ENCODE results near the gene CPNE5. TPM values are rescaled to one million over a fixed set of nuclear protein-coding genes. Genes with fewer than 3 reads are reported as not detected.

The CPNE5 gene
- total and polyA plus RNA-seq, 2 experiments from 2014 or later = 0.30 to 1.2 TPM

DNA sequence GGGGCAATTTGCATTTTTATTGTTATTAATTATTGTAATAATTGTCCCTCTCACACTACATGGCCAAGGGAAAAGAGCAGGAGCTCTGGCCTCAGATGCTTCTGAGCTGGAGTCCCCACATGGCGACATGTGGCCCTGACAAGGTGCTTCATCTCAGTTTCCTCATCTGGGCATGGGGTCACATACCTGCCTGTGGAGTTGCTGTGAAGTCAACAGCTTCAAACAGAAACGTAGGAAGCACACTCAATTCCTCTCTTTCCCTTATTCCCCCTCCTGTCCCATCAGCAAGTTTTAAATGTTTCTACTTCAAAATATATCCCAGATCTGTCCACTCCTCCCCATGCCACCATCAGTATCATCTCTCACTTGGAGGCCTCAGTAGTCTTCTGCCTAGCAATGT is 8.7 kb downstream of the CPNE5 start:
- TF ChIP-seq, protein P1, sequence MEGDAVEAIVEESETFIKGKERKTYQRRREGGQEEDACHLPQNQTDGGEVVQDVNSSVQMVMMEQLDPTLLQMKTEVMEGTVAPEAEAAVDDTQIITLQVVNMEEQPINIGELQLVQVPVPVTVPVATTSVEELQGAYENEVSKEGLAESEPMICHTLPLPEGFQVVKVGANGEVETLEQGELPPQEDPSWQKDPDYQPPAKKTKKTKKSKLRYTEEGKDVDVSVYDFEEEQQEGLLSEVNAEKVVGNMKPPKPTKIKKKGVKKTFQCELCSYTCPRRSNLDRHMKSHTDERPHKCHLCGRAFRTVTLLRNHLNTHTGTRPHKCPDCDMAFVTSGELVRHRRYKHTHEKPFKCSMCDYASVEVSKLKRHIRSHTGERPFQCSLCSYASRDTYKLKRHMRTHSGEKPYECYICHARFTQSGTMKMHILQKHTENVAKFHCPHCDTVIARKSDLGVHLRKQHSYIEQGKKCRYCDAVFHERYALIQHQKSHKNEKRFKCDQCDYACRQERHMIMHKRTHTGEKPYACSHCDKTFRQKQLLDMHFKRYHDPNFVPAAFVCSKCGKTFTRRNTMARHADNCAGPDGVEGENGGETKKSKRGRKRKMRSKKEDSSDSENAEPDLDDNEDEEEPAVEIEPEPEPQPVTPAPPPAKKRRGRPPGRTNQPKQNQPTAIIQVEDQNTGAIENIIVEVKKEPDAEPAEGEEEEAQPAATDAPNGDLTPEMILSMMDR (IDR thresholded peaks at IDR 0.05; ENCODE audit: poor library complexity) = no peak
- TF ChIP-seq EZH2 (IDR thresholded peaks at IDR 0.05; ENCODE audit: borderline replicate concordance) (no peak), EZH2phosphoT487 (IDR thresholded peaks at IDR 0.05; ENCODE audit: low read depth, severe bottlenecking, unreplicated experiment) (no peak)
- no peak overlapping the region for H3K4me3 ChIP-seq
- H3K27me3 ChIP-seq = no peaks in the 10 kb centered on the region
- H3K27ac ChIP-seq = peak overlapping the region; percentile 43
- H3K9me2 ChIP-seq (replicated peaks; ENCODE audit: insufficient read depth) = no peaks in the 10 kb centered on the region
- no peaks in the 10 kb centered on the region for H3K79me2 ChIP-seq
- H3K9me3 ChIP-seq (ENCODE audit: low read depth) = no peaks in the 10 kb centered on the region
- no peak for DNase-seq (ENCODE audit: low spot score)
- no peaks in the 10 kb centered on the region for H4K20me1 ChIP-seq (ENCODE audit: insufficient read depth, poor library complexity, severe bottlenecking)
- WGBS (ENCODE audit: low lambda C conversion rate, missing lambda C conversion rate) = 83% methylated on average over 2 of the region's 2 CpGs
- H3K4me1 ChIP-seq (ENCODE audit: insufficient read depth) = peaks cover 10% of the 10 kb centered on the region
- no peaks in the 10 kb centered on the region for H3K36me3 ChIP-seq (replicated peaks; ENCODE audit: insufficient read depth, low read depth)
- H2AFZ ChIP-seq = no peak overlapping the region
- no peak overlapping the region for H3K4me2 ChIP-seq

DNA sequence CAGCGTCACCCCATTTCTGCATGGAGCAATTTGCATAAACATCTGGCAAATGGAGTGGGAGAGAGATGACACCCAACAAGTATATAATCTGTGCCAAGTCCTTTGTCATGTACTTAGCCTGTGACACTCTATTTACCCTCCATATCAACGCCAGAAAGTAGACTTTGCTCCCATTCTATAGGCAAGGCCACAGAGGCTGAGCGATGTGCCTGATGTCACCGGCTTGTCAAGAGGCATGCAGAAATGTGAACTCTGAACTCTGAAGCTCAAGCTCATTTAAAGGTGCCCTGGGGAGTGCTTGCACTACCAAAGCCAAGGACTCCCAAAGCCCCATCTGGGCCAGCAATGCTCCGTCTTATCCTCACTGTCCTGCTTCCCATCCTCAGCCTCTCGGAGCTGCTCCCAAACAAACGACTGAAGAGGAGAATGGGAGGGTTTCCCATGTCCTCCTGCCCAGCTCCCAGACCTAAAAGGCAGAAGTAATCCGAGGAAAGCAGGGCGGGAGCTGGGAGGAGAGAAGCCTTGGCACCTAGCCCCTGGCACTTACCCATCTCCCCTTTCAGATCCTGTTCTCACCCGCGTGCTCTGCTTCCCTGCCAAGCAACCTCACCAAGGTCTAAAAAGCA is 9.2 kb downstream of the CPNE5 start:
- Histone ChIP-seq H3K4me1 (ENCODE audit: insufficient read depth) (peaks cover 10% of the 10 kb centered on the region), H2AFZ (no peak overlapping the region), H4K20me1 (ENCODE audit: insufficient read depth, poor library complexity, severe bottlenecking) (no peaks in the 10 kb centered on the region), H3K9me3 (ENCODE audit: low read depth) (no peaks in the 10 kb centered on the region), H3K4me2 (peak overlapping the region; percentile 31), H3K27ac (peak overlapping the region; percentile 43), H3K4me3 (no peak overlapping the region), H3K36me3 (replicated peaks; ENCODE audit: insufficient read depth, low read depth) (no peaks in the 10 kb centered on the region), H3K9me2 (replicated peaks; ENCODE audit: insufficient read depth) (no peaks in the 10 kb centered on the region), H3K79me2 (no peaks in the 10 kb centered on the region), H3K27me3 (no peaks in the 10 kb centered on the region)
- TF ChIP-seq EZH2 (IDR thresholded peaks at IDR 0.05; ENCODE audit: borderline replicate concordance) = no peak
- TF ChIP-seq, protein P1 (IDR thresholded peaks at IDR 0.05; ENCODE audit: poor library complexity) = no peak
- TF ChIP-seq EZH2phosphoT487 (IDR thresholded peaks at IDR 0.05; ENCODE audit: low read depth, severe bottlenecking, unreplicated experiment) = no peak
- 67% methylated on average over 11 of the region's 11 CpGs for WGBS (ENCODE audit: low lambda C conversion rate, missing lambda C conversion rate)
- peak; percentile 65 for DNase-seq (ENCODE audit: low spot score)

- H3K27me3 ChIP-seq = no peaks in the 10 kb centered on the region
- 78% methylated on average over 19 of the region's 19 CpGs for WGBS (ENCODE audit: low lambda C conversion rate, missing lambda C conversion rate)
- DNase-seq (ENCODE audit: low spot score) = no peak
- no peak overlapping the region for H3K27ac ChIP-seq
- no peaks in the 10 kb centered on the region for H3K9me2 ChIP-seq (replicated peaks; ENCODE audit: insufficient read depth)
- H3K36me3 ChIP-seq (replicated peaks; ENCODE audit: insufficient read depth, low read depth) = no peaks in the 10 kb centered on the region
- H3K4me2 ChIP-seq = no peak overlapping the region
- no peak overlapping the region for H3K4me3 ChIP-seq
- no peak overlapping the region for H2AFZ ChIP-seq
- H3K4me1 ChIP-seq (ENCODE audit: insufficient read depth) = peaks cover 10% of the 10 kb centered on the region
- H3K9me3 ChIP-seq (ENCODE audit: low read depth) = no peaks in the 10 kb centered on the region
- no peak for TF ChIP-seq EZH2phosphoT487 (IDR thresholded peaks at IDR 0.05; ENCODE audit: low read depth, severe bottlenecking, unreplicated experiment)
- TF ChIP-seq EZH2 (IDR thresholded peaks at IDR 0.05; ENCODE audit: borderline replicate concordance) = no peak
- TF ChIP-seq, protein P1 (IDR thresholded peaks at IDR 0.05; ENCODE audit: poor library complexity) = no peak
- no peaks in the 10 kb centered on the region for H4K20me1 ChIP-seq (ENCODE audit: insufficient read depth, poor library complexity, severe bottlenecking)
- no peaks in the 10 kb centered on the region for H3K79me2 ChIP-seq
These were observed 11.8 kb downstream of the CPNE5 start for GRCh38 chr6:36827261-36828079.
